Nucleus accumbens (tissue), 56 donors: ENCODE measurements around the gene MAGEF1.

Experiments used
- DNase-seq, 56 donors: peaks; one replicate each; lab custom pipeline; 2025; lab: John Stamatoyannopoulos, UW

The MAGEF1 gene

DNA sequence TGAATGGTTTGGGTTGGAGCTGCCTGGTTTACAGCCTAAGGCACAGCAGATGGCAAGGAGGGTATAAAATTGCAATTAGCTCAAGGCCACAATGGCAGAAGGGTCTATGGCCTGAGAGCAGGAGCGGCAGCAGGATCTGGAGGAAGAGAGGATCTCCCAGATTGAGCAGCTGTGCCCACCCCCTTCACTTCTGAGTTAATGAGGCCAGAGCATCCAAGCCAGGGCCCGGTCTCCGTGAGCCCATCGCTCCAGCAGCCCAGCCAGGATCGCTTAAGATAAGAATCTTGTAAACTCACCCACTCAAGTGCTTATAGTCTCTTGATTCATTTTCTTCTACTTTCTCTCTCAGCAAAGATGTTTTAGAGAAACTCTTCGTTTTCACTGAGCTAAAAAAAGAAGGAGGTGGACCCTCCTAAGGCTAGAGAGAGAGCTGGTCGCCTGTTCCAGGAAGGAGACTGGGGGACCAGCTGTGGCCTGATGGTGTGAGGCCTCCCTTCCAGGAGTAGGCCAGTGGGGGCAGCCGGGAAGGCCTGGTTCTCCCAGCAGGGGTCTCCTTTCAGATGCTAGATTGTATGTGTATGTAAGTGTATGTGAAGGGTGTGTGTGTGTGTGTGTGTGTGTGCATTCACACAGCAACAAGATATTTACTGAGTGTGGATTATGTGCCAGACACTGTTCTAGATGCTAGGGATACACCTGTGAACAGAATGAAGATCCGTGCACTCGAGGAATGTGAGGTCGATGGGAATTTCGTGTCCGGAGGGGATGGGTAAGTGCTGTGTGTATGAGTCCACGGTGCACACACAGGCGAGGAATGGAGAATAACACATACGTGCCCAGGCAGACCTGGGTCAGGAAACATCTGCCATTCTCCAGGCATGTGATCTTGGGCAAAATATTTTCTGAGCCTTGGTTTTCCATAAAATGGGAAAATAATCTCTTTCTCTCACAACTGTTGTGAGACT is 18.6 kb downstream of the MAGEF1 start:
- DNase-seq = no peak

DNA sequence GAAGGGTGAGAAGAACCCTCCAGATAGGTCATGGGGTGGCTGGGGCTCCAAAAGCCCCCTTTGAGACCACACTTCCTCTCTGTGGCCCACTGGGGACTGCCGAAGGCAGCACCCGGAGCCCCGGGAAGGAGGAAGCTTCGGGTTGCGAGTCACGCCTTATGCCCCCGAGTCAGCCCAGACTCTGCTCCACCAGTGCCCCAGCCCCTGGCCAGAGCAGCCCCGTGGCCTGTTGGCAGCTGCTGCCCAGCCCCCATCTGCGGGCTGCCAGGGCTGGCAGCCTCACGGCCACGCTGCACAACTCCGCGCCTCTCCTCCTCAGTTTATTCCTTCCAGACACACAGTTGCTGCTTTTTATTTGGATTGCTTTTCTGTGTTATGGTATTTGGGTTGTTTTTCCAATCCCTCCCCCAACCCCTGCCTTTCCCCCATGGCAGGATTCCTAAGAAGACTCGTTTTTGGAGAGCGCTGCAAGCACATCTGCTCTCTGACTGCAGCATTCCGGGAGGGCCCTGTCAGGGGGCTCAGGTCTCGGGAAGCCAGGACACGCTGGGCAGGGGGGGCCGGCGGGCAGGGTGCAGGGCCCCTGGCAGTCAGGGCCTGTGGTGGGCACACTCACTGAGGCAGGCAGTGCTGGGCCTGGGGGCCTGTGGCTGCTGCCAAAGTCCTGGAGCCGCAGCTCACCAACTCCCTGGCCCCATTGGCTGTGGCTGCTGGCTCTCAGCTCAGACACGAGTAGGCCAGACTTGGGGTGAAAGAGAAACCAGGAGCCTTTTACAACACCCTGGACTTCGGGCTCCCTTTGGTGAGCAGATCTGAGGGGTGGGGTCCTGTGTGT is 20.2 kb downstream of the MAGEF1 start:
- peak in 26 of 56 donors; percentile 6 to 71 (median 26) for DNase-seq

DNA sequence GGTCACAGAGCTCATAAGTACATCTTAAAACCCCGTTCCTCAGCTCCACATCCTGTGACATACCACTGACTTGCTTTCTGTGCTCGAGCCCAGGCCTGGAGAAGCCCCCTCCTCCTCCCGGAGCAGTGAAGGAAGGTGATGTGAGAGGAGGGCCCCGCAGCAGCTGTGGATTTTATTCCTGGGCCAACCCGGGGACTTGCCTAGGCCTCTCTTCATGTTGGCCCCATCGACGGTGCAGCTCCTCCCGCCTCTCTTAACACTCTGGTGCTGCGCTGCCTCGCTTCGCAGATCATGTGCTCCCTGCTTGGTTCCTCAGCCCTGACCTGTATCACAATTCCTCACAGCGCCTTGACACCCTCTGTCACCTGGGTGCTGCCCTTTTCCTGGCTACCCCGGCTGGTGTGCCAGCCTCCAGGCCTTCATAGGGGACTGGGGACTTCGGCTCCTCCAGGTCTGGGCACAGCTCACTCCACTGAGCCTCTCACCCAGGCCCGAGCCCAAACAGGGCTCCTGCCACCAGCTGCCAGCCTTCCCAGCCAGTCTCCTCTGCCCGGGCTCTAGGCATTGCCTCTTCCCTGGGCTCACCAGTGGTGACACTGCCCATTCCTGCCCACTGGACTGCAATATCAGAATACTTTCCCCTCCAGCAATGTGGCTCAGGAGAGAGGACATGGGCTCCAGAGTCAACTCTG is 21.5 kb downstream of the MAGEF1 start:
- no peak for DNase-seq

DNA sequence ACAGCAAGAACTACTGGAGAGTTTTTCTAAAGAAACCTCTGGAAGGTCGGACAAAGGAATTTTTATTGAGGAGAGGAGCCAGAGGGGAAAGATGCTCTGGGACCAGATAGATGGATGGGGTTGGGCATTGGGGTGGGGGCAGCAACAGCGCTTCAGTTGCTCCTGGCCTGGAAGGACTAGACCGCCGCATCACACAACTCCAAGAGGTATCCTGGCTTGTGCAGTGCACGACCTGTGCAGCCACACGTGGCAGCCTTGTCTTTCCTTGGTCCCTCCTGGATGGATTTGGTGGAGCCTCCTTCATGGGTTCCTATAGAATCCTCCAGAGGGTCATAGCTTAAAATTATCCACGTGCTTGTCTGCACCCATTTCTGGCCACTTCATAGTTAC is 23.0 kb downstream of the MAGEF1 start:
- no peak for DNase-seq

DNA sequence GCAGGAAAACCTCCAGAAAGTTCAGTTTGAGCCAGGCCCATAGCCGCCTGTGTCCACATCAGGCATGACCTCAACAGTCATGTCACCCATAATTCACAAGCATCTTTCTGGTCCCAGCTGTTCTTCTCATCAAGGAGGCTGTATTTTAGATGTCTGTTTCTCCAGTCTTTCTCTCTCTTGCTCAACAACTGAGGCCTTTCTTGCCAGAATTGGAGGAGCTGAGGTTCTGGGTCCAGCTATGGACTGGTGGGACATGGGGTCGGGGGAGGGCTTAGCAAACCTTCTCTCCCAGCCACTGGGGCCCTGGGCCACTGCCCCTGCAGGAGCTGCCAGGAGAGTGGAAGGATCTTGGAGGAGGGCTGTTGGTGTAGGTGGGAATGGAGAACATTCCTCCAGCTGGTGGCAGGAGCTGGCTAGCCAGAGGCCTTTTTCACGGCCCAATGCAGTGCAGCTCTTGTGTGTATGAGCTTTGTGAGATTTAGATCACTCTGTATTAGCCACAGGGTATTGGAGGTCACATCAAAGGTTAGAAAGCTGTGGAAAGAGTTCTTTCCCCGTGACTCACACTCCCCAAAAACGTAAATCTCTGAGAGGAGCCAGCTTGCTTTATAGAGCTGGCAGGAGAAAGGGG is 23.5 kb downstream of the MAGEF1 start:
- no peak for DNase-seq

DNA sequence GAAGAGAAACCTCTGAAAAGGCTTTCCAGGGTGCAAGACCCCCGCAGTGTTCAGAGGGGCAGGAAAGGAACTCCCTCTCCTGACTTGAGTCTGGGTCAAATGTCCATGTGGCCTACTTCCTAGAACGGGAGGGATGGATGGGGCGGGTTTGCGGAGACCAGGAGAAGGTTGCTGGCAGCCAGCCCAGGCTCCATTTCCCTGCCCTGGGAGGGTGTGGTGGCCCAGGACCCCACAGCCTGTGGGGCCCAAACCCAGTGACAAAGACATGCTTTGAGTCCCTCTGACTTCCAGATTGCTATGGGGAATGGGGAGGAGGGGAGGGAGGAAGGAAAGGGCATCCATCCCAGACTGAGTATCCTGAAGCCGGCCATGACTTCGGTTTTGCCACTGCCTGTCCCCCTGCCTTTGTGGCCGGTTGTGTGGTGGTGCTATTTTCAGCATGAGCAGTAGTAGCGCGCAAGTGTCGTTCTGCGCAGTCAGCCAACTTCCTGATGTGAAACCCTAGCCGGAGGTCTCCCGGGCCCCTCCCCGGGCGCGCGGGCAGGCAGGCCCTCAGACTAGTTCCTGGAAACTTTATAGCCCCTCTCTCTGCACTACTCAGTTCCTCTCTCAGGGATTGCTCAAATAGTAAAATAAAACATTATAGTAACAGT is 24.4 kb downstream of the MAGEF1 start:
- DNase-seq = peak in 19 of 56 donors; percentile 5 to 59 (median 26)

DNA sequence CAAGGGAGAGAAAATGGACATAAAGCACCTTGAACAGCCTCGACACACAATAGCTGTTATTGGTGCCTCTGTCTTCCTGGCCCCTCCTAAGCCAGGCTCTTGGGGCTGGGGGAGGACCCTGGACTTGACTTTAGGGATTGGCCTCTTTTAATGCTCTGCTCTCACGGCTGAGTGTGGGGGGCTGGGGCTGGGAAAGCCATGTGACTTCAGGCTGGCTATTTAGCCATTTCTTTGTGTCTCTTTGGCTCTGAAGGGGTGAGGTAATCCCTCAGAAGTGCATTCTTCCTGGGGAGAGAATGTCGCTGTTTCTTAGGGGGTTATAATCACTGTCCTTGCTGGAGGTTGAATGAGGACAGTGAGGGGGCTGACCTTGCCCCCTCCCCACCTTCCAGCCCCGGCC is 26.2 kb downstream of the MAGEF1 start:
- peak in 1 of 56 donors; percentile 22 for DNase-seq

DNA sequence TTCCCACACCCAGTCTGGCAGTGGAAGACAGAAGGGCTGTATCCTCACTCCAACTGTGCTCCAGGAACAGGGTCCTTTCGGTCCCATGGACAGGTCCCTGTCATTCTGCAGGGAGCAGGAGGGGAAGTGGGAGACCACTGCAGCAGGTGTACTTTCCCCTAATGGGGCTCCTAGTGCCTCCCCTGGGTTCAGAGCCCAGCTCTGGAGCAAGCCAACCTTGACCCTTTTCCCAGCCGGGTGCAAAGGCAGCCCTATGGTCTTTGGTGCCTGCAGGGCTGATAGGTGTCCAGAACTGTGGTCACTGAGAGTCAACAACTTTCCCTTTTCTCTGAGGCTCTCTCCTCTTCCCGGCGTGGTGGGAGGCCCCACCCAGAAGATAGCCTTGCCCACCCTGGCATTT is 26.8 kb downstream of the MAGEF1 start:
- no peak for DNase-seq

DNA sequence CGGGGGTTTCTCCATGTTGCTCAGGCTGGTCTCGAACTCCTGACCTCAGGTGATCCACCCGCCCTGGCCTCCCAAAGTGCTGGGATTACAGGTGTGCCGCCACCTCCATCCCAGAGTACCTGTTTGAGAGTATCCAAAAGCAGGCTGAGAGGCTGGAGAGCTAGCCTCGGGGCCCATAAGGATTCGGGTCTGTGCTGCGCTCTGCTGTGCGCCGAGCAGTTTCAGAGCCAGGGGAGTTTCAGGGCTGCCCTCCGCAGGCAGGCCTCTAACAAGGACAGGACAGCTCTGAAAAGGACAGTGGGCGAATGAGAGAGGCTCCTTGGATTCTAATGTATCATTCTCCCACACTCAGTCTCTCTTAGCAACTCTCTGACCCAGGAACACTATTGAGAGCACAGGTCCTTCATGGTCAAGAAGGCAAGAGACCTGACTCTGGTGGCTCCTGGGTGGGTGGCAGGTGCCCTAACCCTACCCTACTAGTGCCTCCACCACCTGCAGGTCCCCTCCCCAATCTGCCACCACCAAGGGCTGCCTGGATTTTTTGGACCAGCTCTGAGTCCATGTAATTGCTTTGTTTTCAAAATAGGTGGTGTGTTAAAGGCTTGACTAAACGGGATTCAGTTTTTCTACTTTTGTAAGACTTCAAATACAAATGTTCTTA is 27.8 kb downstream of the MAGEF1 start:
- DNase-seq = no peak

DNA sequence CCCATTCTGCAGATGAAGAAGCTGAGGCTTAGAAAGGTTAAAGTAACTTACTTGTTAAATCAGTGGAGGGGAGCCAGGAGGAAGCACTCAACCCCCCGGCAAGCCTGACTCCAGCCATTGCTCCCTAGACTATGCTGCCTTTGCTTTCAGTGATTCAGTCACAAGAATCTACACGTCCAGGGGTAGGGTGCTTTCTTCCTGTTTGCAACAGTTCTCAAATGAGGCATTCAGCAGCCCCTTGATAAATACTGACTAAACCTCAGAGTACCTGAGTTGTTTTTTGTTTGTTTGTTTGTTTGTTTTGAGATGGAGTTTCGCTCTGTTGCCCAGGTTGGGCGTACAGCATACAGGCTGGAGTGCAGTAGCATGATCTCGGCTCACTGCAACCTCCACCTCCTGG is 28.6 kb downstream of the MAGEF1 start:
- no peak for DNase-seq

DNA sequence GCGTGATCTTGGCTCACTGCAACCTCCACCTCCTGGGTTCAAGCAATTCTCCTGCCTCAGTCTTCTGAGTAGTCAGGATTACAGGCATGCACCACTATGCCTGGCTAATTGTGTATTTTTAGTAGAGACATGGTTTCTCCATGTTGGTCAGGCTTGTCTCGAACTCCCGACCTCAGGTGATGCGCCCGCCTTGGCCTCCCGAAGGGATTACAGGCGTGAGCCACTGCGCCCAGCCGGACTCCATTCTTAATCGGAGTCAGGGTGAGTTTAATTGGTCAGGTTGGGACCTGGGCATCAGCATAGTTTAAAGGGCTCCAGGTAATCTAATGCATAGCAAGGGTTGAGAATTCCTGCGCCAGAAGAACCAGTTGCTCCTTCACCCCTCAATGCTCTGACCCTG is 29.2 kb downstream of the MAGEF1 start:
- no peak for DNase-seq

DNA sequence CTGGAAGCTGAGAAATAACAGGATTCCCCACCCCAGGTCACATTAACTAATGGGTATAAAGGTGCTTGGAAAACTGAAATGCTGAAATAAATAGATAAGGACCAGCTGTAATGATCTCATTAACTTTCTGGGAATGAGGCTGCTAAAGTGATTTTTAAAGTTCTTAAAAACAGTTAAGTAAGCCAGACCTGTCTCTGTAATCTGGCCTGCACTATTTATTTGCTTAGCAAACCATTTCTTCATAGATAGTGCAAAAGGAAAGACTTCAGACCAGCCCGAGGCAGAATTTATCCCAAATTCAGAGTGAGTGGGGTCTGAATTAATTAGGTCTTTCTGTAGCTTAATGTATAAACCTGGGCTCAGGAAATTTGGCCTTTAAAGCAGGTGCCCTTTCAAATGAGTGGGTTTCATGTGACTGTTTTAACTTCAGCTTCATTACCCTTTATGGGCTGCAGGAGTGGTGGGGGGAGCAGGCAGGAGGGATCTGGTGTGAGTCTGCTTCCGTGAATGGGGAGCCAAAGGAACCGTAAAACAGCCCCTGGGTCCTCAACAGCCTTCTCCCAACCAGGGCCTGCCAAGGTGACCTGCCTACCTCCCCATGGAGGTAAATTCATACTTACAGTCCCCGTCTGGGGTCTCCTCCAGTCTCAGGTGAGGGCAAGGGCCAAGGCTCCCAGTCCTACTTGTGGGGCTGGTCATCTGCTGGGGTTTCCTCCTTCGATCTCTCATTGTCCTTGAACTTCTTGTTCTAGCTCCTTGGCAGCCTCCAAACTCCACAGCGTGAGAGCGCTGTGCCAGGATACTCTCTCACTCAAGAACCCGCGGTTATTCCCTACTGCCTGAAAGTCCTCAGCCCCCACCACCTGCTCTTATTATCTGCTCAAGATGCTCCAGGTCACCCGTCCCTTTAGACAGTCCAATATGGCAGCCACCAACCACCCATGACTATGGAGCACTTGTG is 31.2 kb downstream of the MAGEF1 start:
- DNase-seq = no peak

DNA sequence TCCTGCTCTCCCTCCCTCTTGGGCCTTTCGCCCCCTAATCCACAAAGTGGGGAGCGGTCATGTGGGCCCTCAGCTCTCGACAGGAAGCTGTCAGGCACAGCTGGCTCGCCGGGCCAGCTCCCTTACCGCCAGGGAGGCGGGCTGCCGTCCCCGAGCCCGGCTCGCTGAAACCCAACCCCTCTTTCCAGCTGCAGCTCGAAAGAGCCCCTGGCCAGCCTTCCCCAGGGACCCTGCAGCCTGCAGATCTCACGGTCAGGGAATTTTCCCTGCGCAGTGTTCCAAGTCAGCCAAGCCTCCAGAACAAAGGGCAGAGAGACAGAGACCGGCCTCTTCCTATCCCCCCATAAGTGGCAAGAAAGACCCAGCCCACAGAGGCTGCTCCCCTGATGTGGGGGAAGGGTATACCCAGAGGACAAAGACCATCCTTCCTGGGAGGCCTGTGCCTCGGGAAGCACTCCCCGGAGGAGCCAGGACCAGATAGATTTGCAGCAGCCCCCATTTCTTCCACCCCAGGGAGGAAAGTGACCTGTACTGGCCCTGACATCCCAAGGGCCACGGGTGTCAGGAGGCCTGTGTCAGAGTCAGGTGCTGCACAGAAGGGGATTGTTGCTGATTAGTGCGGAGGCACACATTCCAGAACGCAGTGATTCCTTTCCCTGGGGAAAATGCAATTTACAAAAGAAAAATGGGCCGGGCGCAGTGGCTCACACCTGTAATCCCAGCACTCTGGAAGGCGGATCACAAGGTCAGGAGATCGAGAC is 32.6 kb downstream of the MAGEF1 start:
- DNase-seq = peak in 2 of 56 donors; percentile 4 to 25

DNA sequence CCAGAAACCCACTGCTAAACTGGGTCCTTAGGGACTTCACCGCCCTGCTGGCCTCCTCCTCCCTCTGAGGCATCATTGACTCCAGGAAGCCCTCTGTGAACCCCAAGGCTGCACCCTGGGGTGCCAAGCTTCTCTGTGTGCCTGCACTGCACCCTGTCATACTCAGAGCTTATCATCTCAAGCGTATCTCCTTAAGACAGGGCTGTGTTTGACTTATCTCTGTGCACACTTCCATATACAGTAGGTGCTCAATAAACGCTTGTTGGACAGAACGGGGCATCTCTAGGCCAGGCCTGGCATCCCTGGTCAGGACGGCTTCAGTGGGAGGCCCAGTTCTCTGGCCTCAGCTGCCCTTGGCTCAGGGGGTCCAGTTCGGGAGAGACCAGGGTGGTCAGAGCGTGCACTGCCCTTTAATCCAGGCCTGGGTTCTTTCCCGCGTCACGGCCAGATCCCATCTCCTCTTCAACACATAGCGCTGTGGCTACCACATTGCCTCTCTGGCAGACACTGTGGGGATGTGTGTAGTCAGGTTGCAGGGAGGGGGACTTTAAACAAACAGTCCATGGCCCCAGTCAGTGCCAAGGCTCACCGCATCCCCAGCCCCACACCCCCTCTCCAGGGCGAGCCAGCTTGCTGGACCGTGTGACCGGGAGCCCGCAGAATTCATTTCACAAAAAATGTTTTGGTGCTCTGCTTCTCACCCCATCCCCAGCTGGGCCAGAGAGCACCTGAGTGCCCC is 33.4 kb downstream of the MAGEF1 start:
- no peak for DNase-seq

DNA sequence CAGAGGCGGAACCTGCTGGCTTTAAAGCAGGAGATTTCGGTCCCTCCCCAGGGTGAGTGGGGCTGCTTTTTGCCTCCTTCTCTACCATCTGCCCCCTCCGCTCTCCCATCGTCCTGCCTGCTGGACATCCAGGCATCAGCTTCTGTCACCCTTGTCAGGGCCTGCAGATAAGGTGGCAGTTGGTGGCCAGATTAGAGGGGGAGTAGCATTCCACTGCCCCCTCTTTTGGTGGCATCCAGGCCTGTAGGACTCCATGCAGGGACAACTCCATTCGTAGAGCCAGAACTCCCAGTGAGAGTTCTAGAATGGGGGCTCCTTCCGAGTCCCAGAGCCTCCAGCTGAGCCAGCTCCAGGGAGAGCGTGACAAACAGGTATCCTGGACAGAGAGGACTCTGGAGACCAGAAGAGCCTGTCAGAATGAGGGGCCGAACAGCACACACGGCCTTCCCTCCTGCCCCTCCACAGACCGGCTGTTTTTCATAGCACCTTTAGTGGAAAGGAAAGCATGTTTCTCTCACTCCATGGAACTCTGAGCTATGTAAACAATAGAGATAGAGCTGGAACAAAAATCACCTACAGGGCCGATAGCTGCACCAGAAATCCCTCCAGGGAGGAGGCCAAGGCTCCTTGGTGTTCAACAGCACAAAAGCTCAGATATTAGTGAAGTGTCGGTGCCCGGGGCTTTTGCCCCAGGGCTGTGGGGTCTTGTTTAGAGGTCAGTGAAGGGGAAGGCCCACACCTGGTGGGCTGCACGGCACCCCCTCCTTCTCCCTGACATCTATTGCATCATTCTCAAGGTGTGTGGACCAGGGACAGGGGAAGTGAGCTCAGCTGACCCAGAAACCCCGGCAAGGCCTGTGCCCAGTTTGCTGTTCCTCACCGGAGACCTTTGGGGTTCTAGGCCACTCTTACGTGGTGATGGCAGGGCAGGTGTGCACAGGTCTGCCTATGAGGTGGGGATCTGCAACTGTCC is 34.2 kb downstream of the MAGEF1 start:
- DNase-seq = no peak
